ENCODE results near the gene CRHR1. TPM values are rescaled to one million over a fixed set of nuclear protein-coding genes. Genes with fewer than 3 reads are reported as not detected.

The CRHR1 gene
- total RNA-seq, 4 donors from 2014 or later = 1.5 to 24.7 (median 7.4) TPM

DNA sequence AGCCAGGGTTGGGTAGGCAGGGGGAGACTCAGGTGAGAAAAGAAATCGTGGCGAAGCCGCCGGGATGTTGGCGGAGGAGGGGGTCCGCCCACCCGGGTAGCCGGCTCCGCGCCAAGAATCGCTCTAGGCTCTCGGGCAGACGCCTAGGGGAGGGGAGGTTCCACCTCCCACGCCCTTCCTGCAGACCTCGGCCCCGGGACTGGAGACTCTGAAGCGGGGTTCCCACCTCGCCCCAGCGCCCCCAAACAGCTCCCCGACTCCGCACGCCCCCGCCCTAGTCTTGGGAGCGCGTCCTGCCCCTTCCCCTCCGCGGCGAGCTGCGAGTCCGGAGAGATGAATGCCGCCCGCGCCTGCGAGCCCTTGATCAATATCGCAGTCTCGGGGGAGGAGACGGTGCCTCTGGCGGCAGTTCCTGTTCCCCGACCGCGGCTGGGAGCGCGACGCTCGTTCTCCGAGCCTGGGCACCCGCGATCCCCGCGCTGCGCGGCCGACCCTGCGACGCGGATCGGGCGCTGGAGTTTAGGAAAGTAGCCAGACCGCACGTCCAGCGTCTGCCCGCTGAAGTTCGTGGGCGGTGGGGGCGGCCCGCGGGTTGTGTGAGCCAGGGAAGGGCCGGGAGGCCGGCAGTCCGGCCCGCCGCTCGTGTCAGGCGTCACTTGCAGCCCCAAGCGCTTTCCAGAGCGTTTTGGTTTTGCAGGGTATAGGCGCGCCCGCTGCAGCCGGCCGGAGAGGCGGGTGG lies 790 bp downstream of the CRHR1 start:
- no peaks in the 10 kb centered on the region for H3K27me3 ChIP-seq
- peak overlapping the region; percentile 44 to 45 for H3K4me3 ChIP-seq
- H3K4me1 ChIP-seq = no peaks in the 10 kb centered on the region
- no peaks in the 10 kb centered on the region for H3K36me3 ChIP-seq
- DNase-seq = peak in 1 of 2 donors; percentile 40
- no peak for TF ChIP-seq POLR2A (IDR thresholded peaks at IDR 0.05)
- TF ChIP-seq, protein P1, sequence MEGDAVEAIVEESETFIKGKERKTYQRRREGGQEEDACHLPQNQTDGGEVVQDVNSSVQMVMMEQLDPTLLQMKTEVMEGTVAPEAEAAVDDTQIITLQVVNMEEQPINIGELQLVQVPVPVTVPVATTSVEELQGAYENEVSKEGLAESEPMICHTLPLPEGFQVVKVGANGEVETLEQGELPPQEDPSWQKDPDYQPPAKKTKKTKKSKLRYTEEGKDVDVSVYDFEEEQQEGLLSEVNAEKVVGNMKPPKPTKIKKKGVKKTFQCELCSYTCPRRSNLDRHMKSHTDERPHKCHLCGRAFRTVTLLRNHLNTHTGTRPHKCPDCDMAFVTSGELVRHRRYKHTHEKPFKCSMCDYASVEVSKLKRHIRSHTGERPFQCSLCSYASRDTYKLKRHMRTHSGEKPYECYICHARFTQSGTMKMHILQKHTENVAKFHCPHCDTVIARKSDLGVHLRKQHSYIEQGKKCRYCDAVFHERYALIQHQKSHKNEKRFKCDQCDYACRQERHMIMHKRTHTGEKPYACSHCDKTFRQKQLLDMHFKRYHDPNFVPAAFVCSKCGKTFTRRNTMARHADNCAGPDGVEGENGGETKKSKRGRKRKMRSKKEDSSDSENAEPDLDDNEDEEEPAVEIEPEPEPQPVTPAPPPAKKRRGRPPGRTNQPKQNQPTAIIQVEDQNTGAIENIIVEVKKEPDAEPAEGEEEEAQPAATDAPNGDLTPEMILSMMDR (IDR thresholded peaks at IDR 0.05) = no peak
- intact Hi-C loops (cut with DNase I; ENCODE audit: low total_unique reads) = no loop called here
- H3K9me3 ChIP-seq = no peaks in the 10 kb centered on the region
- no peak overlapping the region for H3K27ac ChIP-seq

DNA sequence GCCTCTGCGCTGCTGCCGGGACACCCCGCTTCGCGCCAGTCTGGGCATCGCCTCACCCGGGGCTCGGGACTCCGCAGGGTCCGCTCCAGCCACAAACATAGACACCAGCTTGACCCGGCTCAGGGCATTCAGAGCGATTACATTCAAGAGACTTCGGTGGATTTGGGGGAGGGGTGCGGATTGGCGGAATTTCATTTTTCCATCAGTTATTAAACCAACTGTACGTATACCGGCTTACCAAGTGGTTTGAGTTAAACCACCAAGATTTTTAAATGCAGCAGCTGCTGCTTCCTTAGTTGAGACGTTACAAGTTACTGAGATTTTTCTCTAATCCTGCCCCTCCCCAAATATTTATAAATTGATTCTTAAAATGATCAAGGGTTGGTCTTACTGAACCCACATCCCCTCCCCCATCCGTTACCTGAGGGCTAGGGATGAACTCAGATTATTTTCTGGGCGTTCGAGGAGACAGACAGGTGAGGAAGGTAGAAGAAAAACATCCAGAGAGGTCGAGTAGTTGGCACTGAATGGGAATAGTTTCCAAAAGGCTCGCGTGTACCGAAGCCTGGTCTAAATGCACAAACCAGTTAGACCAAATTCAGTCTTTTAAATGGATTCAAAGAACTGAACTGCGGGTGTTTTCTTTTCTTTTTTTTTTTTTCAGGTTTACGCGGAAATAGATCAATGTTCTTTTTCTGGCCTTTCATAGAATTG lies 1.5 kb downstream of the CRHR1 start:
- no peaks in the 10 kb centered on the region for H3K27me3 ChIP-seq
- intact Hi-C loops (cut with DNase I; ENCODE audit: low total_unique reads) = no loop called here
- H3K4me1 ChIP-seq = no peaks in the 10 kb centered on the region
- H3K36me3 ChIP-seq = no peaks in the 10 kb centered on the region
- H3K4me3 ChIP-seq = peak overlapping the region; percentile 44 to 45
- no peak for DNase-seq
- H3K9me3 ChIP-seq = no peaks in the 10 kb centered on the region
- H3K27ac ChIP-seq = no peak overlapping the region
- TF ChIP-seq POLR2A (IDR thresholded peaks at IDR 0.05) = no peak
- TF ChIP-seq, protein P1 (IDR thresholded peaks at IDR 0.05) = no peak

DNA sequence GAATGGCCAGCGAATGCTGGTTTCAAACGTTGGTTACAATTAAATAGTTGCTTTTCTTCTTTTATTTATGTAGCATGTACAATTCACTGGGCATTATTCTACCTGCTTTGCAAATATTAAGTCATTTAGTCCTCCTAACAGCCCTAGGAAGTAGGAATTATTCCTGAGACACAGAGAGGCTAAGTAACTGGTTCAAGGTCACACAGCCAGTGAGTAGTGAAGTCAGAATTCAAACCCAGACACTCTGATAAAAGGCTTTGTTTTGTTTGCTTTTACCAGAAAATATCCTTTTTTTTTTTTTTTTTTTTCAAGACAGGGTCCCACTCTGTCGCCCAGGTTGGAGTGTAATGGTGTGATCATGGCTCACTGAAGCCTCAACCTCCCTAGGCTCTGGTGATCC lies 2.2 kb downstream of the CRHR1 start:
- H3K27me3 ChIP-seq = no peaks in the 10 kb centered on the region
- H3K36me3 ChIP-seq = no peaks in the 10 kb centered on the region
- intact Hi-C loops (cut with DNase I; ENCODE audit: low total_unique reads) = no loop called here
- H3K9me3 ChIP-seq = no peaks in the 10 kb centered on the region
- no peaks in the 10 kb centered on the region for H3K4me1 ChIP-seq
- H3K4me3 ChIP-seq = no peak overlapping the region
- H3K27ac ChIP-seq = no peak overlapping the region
- TF ChIP-seq, protein P1 (IDR thresholded peaks at IDR 0.05) = no peak
- TF ChIP-seq POLR2A (IDR thresholded peaks at IDR 0.05) = no peak
- no peak for DNase-seq

DNA sequence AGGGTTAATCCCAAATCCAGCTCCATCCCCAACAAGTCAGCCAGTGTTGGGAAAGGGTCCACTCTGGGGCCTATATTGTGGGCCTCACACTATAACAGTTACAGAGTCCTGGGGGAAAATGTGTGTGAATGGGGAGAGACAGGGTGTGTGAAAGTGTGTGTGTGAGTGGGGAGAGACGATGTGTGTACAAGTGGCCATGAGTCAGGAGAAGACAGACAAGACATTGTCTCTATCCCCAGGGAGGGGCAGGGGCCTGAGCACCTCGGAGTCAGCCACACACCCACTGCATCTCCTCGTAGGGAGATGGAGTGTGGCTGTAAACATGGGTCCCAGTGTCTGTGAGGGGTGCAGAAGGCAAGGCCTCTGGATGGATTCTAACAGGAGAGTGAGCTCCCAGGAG lies 2.9 kb downstream of the CRHR1 start:
- Histone ChIP-seq H3K4me3 (no peak overlapping the region), H3K9me3 (no peaks in the 10 kb centered on the region), H3K36me3 (no peaks in the 10 kb centered on the region), H3K4me1 (no peaks in the 10 kb centered on the region), H3K27me3 (no peaks in the 10 kb centered on the region), H3K27ac (no peak overlapping the region)
- intact Hi-C loops (cut with DNase I; ENCODE audit: low total_unique reads) = no loop called here
- DNase-seq = no peak
- no peak for TF ChIP-seq POLR2A (IDR thresholded peaks at IDR 0.05)
- TF ChIP-seq, protein P1 (IDR thresholded peaks at IDR 0.05) = no peak

DNA sequence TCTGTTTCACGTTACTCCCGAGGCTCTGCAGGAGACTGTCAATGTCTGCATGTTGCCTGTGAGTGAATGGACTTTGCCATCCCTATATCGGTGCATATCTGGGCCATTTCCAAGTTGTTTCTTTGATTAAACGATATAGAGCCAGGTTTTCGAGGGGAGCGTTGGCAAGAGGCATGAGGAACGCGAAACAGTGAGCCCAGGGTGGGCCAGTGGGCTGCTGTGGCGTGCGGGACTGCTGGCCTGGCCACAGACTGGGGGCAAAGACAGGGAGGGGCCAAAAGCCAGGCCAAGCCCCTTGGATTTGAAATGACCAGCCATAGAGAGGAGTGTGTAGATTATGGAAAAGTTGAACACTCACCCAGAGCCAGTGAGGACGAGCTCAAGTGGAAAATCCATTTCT lies 3.5 kb downstream of the CRHR1 start:
- H3K4me1 ChIP-seq = no peaks in the 10 kb centered on the region
- intact Hi-C loops (cut with DNase I; ENCODE audit: low total_unique reads) = no loop called here
- no peak for DNase-seq
- no peaks in the 10 kb centered on the region for H3K27me3 ChIP-seq
- no peaks in the 10 kb centered on the region for H3K9me3 ChIP-seq
- H3K36me3 ChIP-seq = no peaks in the 10 kb centered on the region
- no peak overlapping the region for H3K27ac ChIP-seq
- no peak for TF ChIP-seq POLR2A (IDR thresholded peaks at IDR 0.05)
- TF ChIP-seq, protein P1 (IDR thresholded peaks at IDR 0.05) = no peak
- H3K4me3 ChIP-seq = no peak overlapping the region

All from uterus (tissue), 4 donors.